K562 (cell line): ENCODE data around the gene LENEP. TPM values are rescaled to one million over a fixed set of nuclear protein-coding genes. Genes with fewer than 3 reads are reported as not detected.

Experiments used
- BRF1 ChIP-seq: IDR thresholded peaks from 3 replicates; pipeline ENCODE4 v1.6.1; 2011; ENCODE audit warnings: borderline replicate concordance, mild to moderate bottlenecking; ENCODE audit not compliant: insufficient read length; ENCODE audit errors: extremely low read depth
- ELF2 ChIP-seq: fragments of 250-450 bp; sonication (Bioruptor Pico); IDR thresholded peaks from 2 replicates; pipeline ENCODE4 v1.5.0; 2021; ENCODE audit warnings: mild to moderate bottlenecking
- HLTF ChIP-seq: fragments of 450-650 bp; IDR thresholded peaks from 2 replicates; pipeline ENCODE4 v1.6.1; 2016
- NR2F6 ChIP-seq: fragments of 450-650 bp; formaldehyde crosslinking; IDR thresholded peaks from 2 replicates; pipeline ENCODE4 v1.4.0; 2020; ENCODE audit warnings: mild to moderate bottlenecking
- NUFIP1 ChIP-seq: fragments of 450-650 bp; IDR thresholded peaks from 2 replicates; pipeline ENCODE4 v1.6.1; 2018; ENCODE audit not compliant: partially characterized antibody
- PML ChIP-seq: IDR thresholded peaks from 2 replicates; pipeline ENCODE4 v1.6.1; 2012; ENCODE audit warnings: low read length, inconsistent platforms
- SMARCA5 ChIP-seq: fragments of 450-650 bp; IDR thresholded peaks from 2 replicates; pipeline ENCODE4 v1.6.1; 2016
- SMARCE1 ChIP-seq: fragments of 450-650 bp; IDR thresholded peaks from 2 replicates; pipeline ENCODE4 v1.7.1; 2016; ENCODE audit warnings: mild to moderate bottlenecking
- SRF ChIP-seq, 2 experiments: fragments of 250-450, 450-650 bp in 1 of 2; sonication (Bioruptor Pico) in 1 of 2; sonication (generic) in 1 of 2; formaldehyde crosslinking; IDR thresholded peaks; 2 replicates each; pipeline versions ENCODE4 v1.5.0 to v1.5.1; 2020 to 2022; ENCODE audit warnings: mild to moderate bottlenecking in 1 of 2, missing genetic modification reagents in 1 of 2
- SRSF1 ChIP-seq: fragments of 200-400 bp; formaldehyde crosslinking; IDR thresholded peaks from 2 replicates; pipeline ENCODE4 v1.6.1; 2017; ENCODE audit warnings: mild to moderate bottlenecking, low read depth, low read length, moderate library complexity
- SUPT5H ChIP-seq: fragments of 450-650 bp; IDR thresholded peaks from 2 replicates; pipeline ENCODE4 v1.6.1; 2016
- ZKSCAN8 ChIP-seq: fragments of 200-800 bp; sonication (Bioruptor generic); IDR thresholded peaks from 2 replicates; pipeline ENCODE4 v1.6.1; 2016; ENCODE audit warnings: missing genetic modification characterization, missing compliant biosample characterization
- ZNF133 ChIP-seq: fragments of 250-450 bp; sonication (Bioruptor Pico); IDR thresholded peaks from 2 replicates; pipeline ENCODE4 v1.4.0; 2020; ENCODE audit warnings: mild to moderate bottlenecking
- ZNF184 ChIP-seq: sonication (generic); formaldehyde crosslinking; IDR thresholded peaks from 2 replicates; pipeline ENCODE4 v1.5.0; 2020; ENCODE audit warnings: missing genetic modification reagents
- ZNF197 ChIP-seq: fragments of 200-800 bp; sonication (Bioruptor generic); IDR thresholded peaks from 2 replicates; pipeline ENCODE4 v1.6.1; 2016; ENCODE audit warnings: low read depth, missing genetic modification characterization, missing compliant biosample characterization
- ZNF444 ChIP-seq: fragments of 250-450 bp; sonication (Bioruptor Pico); IDR thresholded peaks from 2 replicates; pipeline ENCODE4 v1.4.0; 2020; ENCODE audit warnings: mild to moderate bottlenecking, moderate library complexity
- polyA plus RNA-seq, 8 experiments: library from polyadenylated mRNA; depleted of rRNA in 4 of 8; stranded (reverse) in 5 of 8; unstranded in 3 of 8; fragments of >200 nt; fragmentation: Nextera tagmentation in 2 of 8; fragmentation: Illumina TruSeq in 1 of 8; extraction: Ambion mirVana in 2 of 8; extraction: Trizol in 1 of 8; gene quantifications; 2 replicates each; pipeline versions ENCODE4 v1.2.1 to v1.2.3, GENCODE V29; 2011 to 2014; ENCODE audit warnings: inconsistent platforms in 1 of 8, missing spikeins in 1 of 8
- total RNA-seq, 7 experiments: library from RNA; depleted of rRNA in 6 of 7; stranded (reverse); fragments of >200 nt in 6 of 7; fragmentation: Illumina TruSeq in 2 of 7; extraction: Trizol in 2 of 7; gene quantifications; 2 replicates each; pipeline versions ENCODE4 v1.2.1 to v1.2.3, GENCODE V29; 2011 to 2021; ENCODE audit warnings: low replicate concordance in 1 of 7
- TF ChIP-seq, protein P1 (sequence below): sonication (generic); formaldehyde crosslinking; IDR thresholded peaks from 2 replicates; pipeline ENCODE4 v1.8.0; 2022; ENCODE audit warnings: missing genetic modification reagents, mild to moderate bottlenecking, borderline replicate concordance
- TF ChIP-seq, protein P2 (sequence below): fragments of 450-650 bp; IDR thresholded peaks from 2 replicates; pipeline ENCODE4 v1.7.1; 2018; ENCODE audit warnings: mild to moderate bottlenecking, low read depth; ENCODE audit not compliant: partially characterized antibody
- TF ChIP-seq, protein P3 (sequence below), 2 experiments: fragments of 450-650 bp in 1 of 2; IDR thresholded peaks; 2 replicates each; pipeline ENCODE4 v1.6.1; 2011 to 2017; ENCODE audit warnings: low read depth in 2 of 2, antibody characterized with exemption in 1 of 2, borderline replicate concordance in 1 of 2, low read length in 1 of 2, mild to moderate bottlenecking in 1 of 2, mixed read lengths in 1 of 2; ENCODE audit not compliant: control insufficient read depth in 1 of 2
- TF ChIP-seq, protein P4 (sequence below): fragments of 450-650 bp; formaldehyde crosslinking; IDR thresholded peaks from 2 replicates; pipeline ENCODE4 v1.4.0; 2022; ENCODE audit warnings: missing genetic modification characterization

LENEP gene
- total and polyA plus RNA-seq, 9 of the 15 experiments (the other 6 are each of a cell fraction or from before 2014, with no cell fraction given): 0.23 to 0.87 (median 0.67) TPM; not detected in 5

DNA sequence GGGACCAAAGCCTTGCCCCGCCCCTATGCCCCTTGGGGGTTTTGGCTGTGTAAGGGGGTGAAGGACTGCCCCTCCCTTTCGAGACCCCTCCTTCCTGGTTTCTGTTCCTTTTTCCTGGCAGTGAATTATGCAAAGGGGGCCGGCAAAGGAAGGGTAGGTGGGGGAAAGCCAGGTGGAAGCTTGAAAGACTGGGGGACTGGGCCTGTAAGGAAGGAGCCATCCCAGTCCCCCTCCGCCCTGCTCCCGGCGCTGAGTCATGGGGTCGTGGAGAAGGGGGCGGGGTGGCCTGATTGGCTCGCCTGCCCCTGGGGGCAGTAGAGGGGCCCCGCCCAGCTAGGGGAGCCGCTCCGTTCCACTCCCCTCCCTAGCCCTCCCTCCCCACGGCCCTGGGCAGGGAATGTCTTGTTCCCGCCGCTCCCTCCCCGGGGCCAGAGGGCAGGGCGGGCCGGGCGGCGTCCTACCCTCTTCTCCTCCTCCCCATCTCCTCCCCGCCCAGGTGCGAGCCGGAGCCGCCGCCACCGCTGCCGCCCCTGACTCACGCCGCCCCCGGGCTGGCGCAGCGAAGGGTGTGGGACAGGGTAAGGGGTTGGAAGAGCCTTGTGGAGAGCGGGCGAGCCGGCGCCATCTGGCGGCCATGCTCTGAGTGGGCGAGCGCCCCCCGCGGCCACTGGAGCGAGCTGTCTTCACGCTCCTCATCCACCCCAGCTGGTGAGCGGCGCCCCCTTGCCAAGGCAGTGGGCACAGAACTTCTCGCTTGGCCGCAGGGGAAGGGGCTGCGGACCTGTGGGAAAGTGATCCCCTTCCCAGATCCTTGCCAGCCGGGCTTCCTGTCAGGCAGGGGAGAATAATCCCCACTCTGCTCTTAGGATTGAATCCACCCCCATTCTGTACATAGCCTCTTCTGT lies 23.9 kb downstream of the LENEP start (continued):
- TF ChIP-seq, protein P1, sequence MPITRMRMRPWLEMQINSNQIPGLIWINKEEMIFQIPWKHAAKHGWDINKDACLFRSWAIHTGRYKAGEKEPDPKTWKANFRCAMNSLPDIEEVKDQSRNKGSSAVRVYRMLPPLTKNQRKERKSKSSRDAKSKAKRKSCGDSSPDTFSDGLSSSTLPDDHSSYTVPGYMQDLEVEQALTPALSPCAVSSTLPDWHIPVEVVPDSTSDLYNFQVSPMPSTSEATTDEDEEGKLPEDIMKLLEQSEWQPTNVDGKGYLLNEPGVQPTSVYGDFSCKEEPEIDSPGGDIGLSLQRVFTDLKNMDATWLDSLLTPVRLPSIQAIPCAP (CRISPR knock-in tag): no peak
- TF ChIP-seq ZNF197 (CRISPR knock-in tag) (peak; percentile 60; the same call in 1 of the 2 replicates), ZNF133 (CRISPR knock-in tag) (no peak), ZNF184 (CRISPR knock-in tag) (no peak), NR2F6 (CRISPR knock-in tag) (no peak), BRF1 (no peak), ZNF444 (CRISPR knock-in tag) (no peak), SMARCE1 (no peak; the same call in 1 of the 2 replicates), SUPT5H (peak; percentile 73), SRF (CRISPR knock-in tag; IDR thresholded peaks at IDR 0.05) (peak in 1 of 2 experiments; percentile 82; a peak in 2 of 4 replicates), PML (no peak; the same call in 1 of the 2 replicates), NUFIP1 (no peak), SMARCA5 (peak; percentile 45; the same call in 1 of the 2 replicates), ELF2 (CRISPR knock-in tag) (peak; percentile 74), HLTF (0 out of 2 replicates have a peak, but pooled peaks have one; percentile 31), ZKSCAN8 (CRISPR knock-in tag) (no peak), SRSF1 (no peak)
- TF ChIP-seq, protein P2, sequence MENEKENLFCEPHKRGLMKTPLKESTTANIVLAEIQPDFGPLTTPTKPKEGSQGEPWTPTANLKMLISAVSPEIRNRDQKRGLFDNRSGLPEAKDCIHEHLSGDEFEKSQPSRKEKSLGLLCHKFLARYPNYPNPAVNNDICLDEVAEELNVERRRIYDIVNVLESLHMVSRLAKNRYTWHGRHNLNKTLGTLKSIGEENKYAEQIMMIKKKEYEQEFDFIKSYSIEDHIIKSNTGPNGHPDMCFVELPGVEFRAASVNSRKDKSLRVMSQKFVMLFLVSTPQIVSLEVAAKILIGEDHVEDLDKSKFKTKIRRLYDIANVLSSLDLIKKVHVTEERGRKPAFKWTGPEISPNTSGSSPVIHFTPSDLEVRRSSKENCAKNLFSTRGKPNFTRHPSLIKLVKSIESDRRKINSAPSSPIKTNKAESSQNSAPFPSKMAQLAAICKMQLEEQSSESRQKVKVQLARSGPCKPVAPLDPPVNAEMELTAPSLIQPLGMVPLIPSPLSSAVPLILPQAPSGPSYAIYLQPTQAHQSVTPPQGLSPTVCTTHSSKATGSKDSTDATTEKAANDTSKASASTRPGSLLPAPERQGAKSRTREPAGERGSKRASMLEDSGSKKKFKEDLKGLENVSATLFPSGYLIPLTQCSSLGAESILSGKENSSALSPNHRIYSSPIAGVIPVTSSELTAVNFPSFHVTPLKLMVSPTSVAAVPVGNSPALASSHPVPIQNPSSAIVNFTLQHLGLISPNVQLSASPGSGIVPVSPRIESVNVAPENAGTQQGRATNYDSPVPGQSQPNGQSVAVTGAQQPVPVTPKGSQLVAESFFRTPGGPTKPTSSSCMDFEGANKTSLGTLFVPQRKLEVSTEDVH: peak; percentile 73
- TF ChIP-seq, protein P3, sequence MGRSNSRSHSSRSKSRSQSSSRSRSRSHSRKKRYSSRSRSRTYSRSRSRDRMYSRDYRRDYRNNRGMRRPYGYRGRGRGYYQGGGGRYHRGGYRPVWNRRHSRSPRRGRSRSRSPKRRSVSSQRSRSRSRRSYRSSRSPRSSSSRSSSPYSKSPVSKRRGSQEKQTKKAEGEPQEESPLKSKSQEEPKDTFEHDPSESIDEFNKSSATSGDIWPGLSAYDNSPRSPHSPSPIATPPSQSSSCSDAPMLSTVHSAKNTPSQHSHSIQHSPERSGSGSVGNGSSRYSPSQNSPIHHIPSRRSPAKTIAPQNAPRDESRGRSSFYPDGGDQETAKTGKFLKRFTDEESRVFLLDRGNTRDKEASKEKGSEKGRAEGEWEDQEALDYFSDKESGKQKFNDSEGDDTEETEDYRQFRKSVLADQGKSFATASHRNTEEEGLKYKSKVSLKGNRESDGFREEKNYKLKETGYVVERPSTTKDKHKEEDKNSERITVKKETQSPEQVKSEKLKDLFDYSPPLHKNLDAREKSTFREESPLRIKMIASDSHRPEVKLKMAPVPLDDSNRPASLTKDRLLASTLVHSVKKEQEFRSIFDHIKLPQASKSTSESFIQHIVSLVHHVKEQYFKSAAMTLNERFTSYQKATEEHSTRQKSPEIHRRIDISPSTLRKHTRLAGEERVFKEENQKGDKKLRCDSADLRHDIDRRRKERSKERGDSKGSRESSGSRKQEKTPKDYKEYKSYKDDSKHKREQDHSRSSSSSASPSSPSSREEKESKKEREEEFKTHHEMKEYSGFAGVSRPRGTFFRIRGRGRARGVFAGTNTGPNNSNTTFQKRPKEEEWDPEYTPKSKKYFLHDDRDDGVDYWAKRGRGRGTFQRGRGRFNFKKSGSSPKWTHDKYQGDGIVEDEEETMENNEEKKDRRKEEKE (IDR thresholded peaks at IDR 0.05; ENCODE audit: borderline replicate concordance in 1 of 2, control insufficient read depth in 1 of 2, low read depth in 2 of 2, low read length in 1 of 2): peak in 1 of 2 experiments; percentile 61; a peak in 1 of 4 replicates
- TF ChIP-seq, protein P4, sequence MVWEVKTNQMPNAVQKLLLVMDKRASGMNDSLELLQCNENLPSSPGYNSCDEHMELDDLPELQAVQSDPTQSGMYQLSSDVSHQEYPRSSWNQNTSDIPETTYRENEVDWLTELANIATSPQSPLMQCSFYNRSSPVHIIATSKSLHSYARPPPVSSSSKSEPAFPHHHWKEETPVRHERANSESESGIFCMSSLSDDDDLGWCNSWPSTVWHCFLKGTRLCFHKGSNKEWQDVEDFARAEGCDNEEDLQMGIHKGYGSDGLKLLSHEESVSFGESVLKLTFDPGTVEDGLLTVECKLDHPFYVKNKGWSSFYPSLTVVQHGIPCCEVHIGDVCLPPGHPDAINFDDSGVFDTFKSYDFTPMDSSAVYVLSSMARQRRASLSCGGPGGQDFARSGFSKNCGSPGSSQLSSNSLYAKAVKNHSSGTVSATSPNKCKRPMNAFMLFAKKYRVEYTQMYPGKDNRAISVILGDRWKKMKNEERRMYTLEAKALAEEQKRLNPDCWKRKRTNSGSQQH (CRISPR knock-in tag): peak; percentile 51; the same call in 1 of the 2 replicates
